ENCODE results near the gene RFESD. TPM values are rescaled to one million over a fixed set of nuclear protein-coding genes. Genes with fewer than 3 reads are reported as not detected.
"Not testable (repeated sequence)": the region's sequence is repeated elsewhere in the genome, so short reads cannot be mapped to it uniquely, and the experiment has no call there.

RFESD gene
- total and polyA plus RNA-seq, 4 donors = 0.50 to 3.4 (median 1.0) TPM

GRCh38 chr5:95624368-95624767 lies 22.2 kb upstream of the RFESD start:
- intact Hi-C loops (cut with DNase I) = no loop called here
- Histone ChIP-seq H3K36me3 (ENCODE audit: control insufficient read depth in 1 of 2, insufficient read depth in 2 of 2, low read length in 1 of 2) (no peaks in the 10 kb centered on the region), H3K4me1 (ENCODE audit: control insufficient read depth in 1 of 2, insufficient read depth in 2 of 2, low read length in 2 of 2) (no peaks in the 10 kb centered on the region), H3K9me3 (ENCODE audit: control insufficient read depth, low read length) (no peaks in the 10 kb centered on the region), H3K4me3 (ENCODE audit: low read length in 2 of 2) (no peak overlapping the region), H3K27ac (ENCODE audit: low read depth in 1 of 2, low read length in 2 of 2) (no peak overlapping the region), H3K27me3 (ENCODE audit: control insufficient read depth in 1 of 2, insufficient read depth in 2 of 2, low read length in 1 of 2) (no peaks in the 10 kb centered on the region)
- DNase-seq (no peak), ATAC-seq (ENCODE audit: low FRiP score) (no peak)
- 97 to 98% methylated on average over 2 of the region's 2 CpGs for WGBS, 2 donors

GRCh38 chr5:95626701-95627100 lies 19.9 kb upstream of the RFESD start:
- 4 to 9% methylated on average over 1 of the region's 1 CpG for WGBS, 2 donors
- peak; percentile 40 for ATAC-seq (ENCODE audit: low FRiP score)
- Histone ChIP-seq H3K36me3 (ENCODE audit: control insufficient read depth in 1 of 2, insufficient read depth in 2 of 2, low read length in 1 of 2) (no peaks in the 10 kb centered on the region), H3K27me3 (ENCODE audit: control insufficient read depth in 1 of 2, insufficient read depth in 2 of 2, low read length in 1 of 2) (no peaks in the 10 kb centered on the region), H3K4me1 (ENCODE audit: control insufficient read depth in 1 of 2, insufficient read depth in 2 of 2, low read length in 2 of 2) (no peaks in the 10 kb centered on the region), H3K27ac (ENCODE audit: low read depth in 1 of 2, low read length in 2 of 2) (peak overlapping the region in 1 of 2 donors; percentile 10), H3K4me3 (ENCODE audit: low read length in 2 of 2) (no peak overlapping the region), H3K9me3 (ENCODE audit: control insufficient read depth, low read length) (no peaks in the 10 kb centered on the region)
- intact Hi-C loops (cut with DNase I) = no loop called here
- no peak for DNase-seq

- intact Hi-C loops (cut with DNase I) = no loop called here
- Histone ChIP-seq H3K27me3 (ENCODE audit: control insufficient read depth in 1 of 2, insufficient read depth in 2 of 2, low read length in 1 of 2) (no peaks in the 10 kb centered on the region), H3K4me1 (ENCODE audit: control insufficient read depth in 1 of 2, insufficient read depth in 2 of 2, low read length in 2 of 2) (no peaks in the 10 kb centered on the region), H3K27ac (ENCODE audit: low read depth in 1 of 2, low read length in 2 of 2) (no peak overlapping the region), H3K36me3 (ENCODE audit: control insufficient read depth in 1 of 2, insufficient read depth in 2 of 2, low read length in 1 of 2) (no peaks in the 10 kb centered on the region), H3K9me3 (ENCODE audit: control insufficient read depth, low read length) (no peaks in the 10 kb centered on the region), H3K4me3 (ENCODE audit: low read length in 2 of 2) (no peak overlapping the region)
- 94% methylated on average over 4 of the region's 4 CpGs for whole genome bisulfite sequencing, 2 donors
- DNase-seq = no peak
- ATAC-seq (ENCODE audit: low FRiP score) = no peak
Observed at GRCh38 chr5:95627971-95628810, 18.4 kb upstream of the RFESD start.

GRCh38 chr5:95628933-95629332 lies 17.6 kb upstream of the RFESD start:
- Histone ChIP-seq H3K4me1 (ENCODE audit: control insufficient read depth in 1 of 2, insufficient read depth in 2 of 2, low read length in 2 of 2) (no peaks in the 10 kb centered on the region), H3K4me3 (ENCODE audit: low read length in 2 of 2) (no peak overlapping the region), H3K36me3 (ENCODE audit: control insufficient read depth in 1 of 2, insufficient read depth in 2 of 2, low read length in 1 of 2) (no peaks in the 10 kb centered on the region), H3K27me3 (ENCODE audit: control insufficient read depth in 1 of 2, insufficient read depth in 2 of 2, low read length in 1 of 2) (no peaks in the 10 kb centered on the region), H3K9me3 (ENCODE audit: control insufficient read depth, low read length) (no peaks in the 10 kb centered on the region), H3K27ac (ENCODE audit: low read depth in 1 of 2, low read length in 2 of 2) (no peak overlapping the region)
- DNase-seq (no peak), ATAC-seq (ENCODE audit: low FRiP score) (no peak)
- intact Hi-C loops (cut with DNase I) = no loop called here
- 88 to 100% methylated on average over 1 of the region's 1 CpG for WGBS, 2 donors

GRCh38 chr5:95630394-95630917 lies 16.1 kb upstream of the RFESD start:
- no peak for DNase-seq
- H3K27me3 ChIP-seq (ENCODE audit: control insufficient read depth in 1 of 2, insufficient read depth in 2 of 2, low read length in 1 of 2) = no peaks in the 10 kb centered on the region
- H3K4me3 ChIP-seq (ENCODE audit: low read length in 2 of 2) = peak overlapping the region in 1 of 2 donors; percentile 18
- H3K36me3 ChIP-seq (ENCODE audit: control insufficient read depth in 1 of 2, insufficient read depth in 2 of 2, low read length in 1 of 2) = no peaks in the 10 kb centered on the region
- no peak overlapping the region for H3K27ac ChIP-seq (ENCODE audit: low read depth in 1 of 2, low read length in 2 of 2)
- WGBS, 2 donors = 93 to 96% methylated on average over 5 of the region's 5 CpGs
- H3K9me3 ChIP-seq (ENCODE audit: control insufficient read depth, low read length) = no peaks in the 10 kb centered on the region
- no peak for ATAC-seq (ENCODE audit: low FRiP score)
- no peaks in the 10 kb centered on the region for H3K4me1 ChIP-seq (ENCODE audit: control insufficient read depth in 1 of 2, insufficient read depth in 2 of 2, low read length in 2 of 2)
- intact Hi-C loops (cut with DNase I) = no loop called here

- Histone ChIP-seq H3K27ac (ENCODE audit: low read depth in 1 of 2, low read length in 2 of 2) (no peak overlapping the region), H3K36me3 (ENCODE audit: control insufficient read depth in 1 of 2, insufficient read depth in 2 of 2, low read length in 1 of 2) (no peaks in the 10 kb centered on the region), H3K4me3 (ENCODE audit: low read length in 2 of 2) (no peak overlapping the region), H3K27me3 (ENCODE audit: control insufficient read depth in 1 of 2, insufficient read depth in 2 of 2, low read length in 1 of 2) (no peaks in the 10 kb centered on the region), H3K4me1 (ENCODE audit: control insufficient read depth in 1 of 2, insufficient read depth in 2 of 2, low read length in 2 of 2) (no peaks in the 10 kb centered on the region), H3K9me3 (ENCODE audit: control insufficient read depth, low read length) (no peaks in the 10 kb centered on the region)
- ATAC-seq (ENCODE audit: low FRiP score) (no peak), DNase-seq (no peak)
- 45 to 50% methylated on average over 2 of the region's 2 CpGs for WGBS, 2 donors
- intact Hi-C loops (cut with DNase I) = no loop called here
Observed at GRCh38 chr5:95631255-95631958, 15.2 kb upstream of the RFESD start.

- Histone ChIP-seq H3K4me3 (ENCODE audit: low read length in 2 of 2) (no peak overlapping the region), H3K4me1 (ENCODE audit: control insufficient read depth in 1 of 2, insufficient read depth in 2 of 2, low read length in 2 of 2) (no peaks in the 10 kb centered on the region), H3K27me3 (ENCODE audit: control insufficient read depth in 1 of 2, insufficient read depth in 2 of 2, low read length in 1 of 2) (no peaks in the 10 kb centered on the region), H3K36me3 (ENCODE audit: control insufficient read depth in 1 of 2, insufficient read depth in 2 of 2, low read length in 1 of 2) (no peaks in the 10 kb centered on the region), H3K9me3 (ENCODE audit: control insufficient read depth, low read length) (no peaks in the 10 kb centered on the region), H3K27ac (ENCODE audit: low read depth in 1 of 2, low read length in 2 of 2) (no peak overlapping the region)
- DNase-seq = peak in 1 of 2 donors; percentile 50
- WGBS, 2 donors = 88 to 90% methylated on average over 4 of the region's 4 CpGs
- intact Hi-C loops (cut with DNase I) = no loop called here
- ATAC-seq (ENCODE audit: low FRiP score) = no peak
Observed at GRCh38 chr5:95631991-95632675, 14.4 kb upstream of the RFESD start.

GRCh38 chr5:95632942-95633341 lies 13.6 kb upstream of the RFESD start:
- H3K4me1 ChIP-seq (ENCODE audit: control insufficient read depth in 1 of 2, insufficient read depth in 2 of 2, low read length in 2 of 2); intact Hi-C loops (cut with DNase I): not testable (repeated sequence)
- WGBS, 2 donors = 91 to 93% methylated on average over 2 of the region's 2 CpGs

More at GRCh38 chr5:95632942-95633341, 13.6 kb upstream of the RFESD start:
- not testable (repeated sequence) for H3K27me3 ChIP-seq (ENCODE audit: control insufficient read depth in 1 of 2, insufficient read depth in 2 of 2, low read length in 1 of 2); H3K27ac ChIP-seq (ENCODE audit: low read depth in 1 of 2, low read length in 2 of 2); H3K4me3 ChIP-seq (ENCODE audit: low read length in 2 of 2); DNase-seq; ATAC-seq (ENCODE audit: low FRiP score); H3K9me3 ChIP-seq (ENCODE audit: control insufficient read depth, low read length); H3K36me3 ChIP-seq (ENCODE audit: control insufficient read depth in 1 of 2, insufficient read depth in 2 of 2, low read length in 1 of 2)
